HG02938 (cell line): ENCODE results near the gene OR4M1.
"Not testable (repeated sequence)": the region's sequence is repeated elsewhere in the genome, so short reads cannot be mapped to it uniquely, and the experiment has no call there.

ENCODE experiments used
- ATAC-seq: cut with Tn5 transposase; IDR thresholded peaks from one replicate; pipeline ENCODE4 v1.9.1; 2021; ENCODE audit warnings: mild to moderate bottlenecking, moderate library complexity; ENCODE audit not compliant: unreplicated experiment

OR4M1 gene, protein sequence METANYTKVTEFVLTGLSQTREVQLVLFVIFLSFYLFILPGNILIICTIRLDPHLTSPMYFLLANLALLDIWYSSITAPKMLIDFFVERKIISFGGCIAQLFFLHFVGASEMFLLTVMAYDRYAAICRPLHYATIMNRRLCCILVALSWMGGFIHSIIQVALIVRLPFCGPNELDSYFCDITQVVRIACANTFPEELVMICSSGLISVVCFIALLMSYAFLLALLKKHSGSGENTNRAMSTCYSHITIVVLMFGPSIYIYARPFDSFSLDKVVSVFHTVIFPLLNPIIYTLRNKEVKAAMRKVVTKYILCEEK

GRCh38 chr14:19773204-19773603, at the start of gene OR4M1:
Gene OR4M1 (plus strand): TSS chr14:19773504. CDS start chr14:19780323, 6,819 bp downstream.
- ATAC-seq, result not testable (repeated sequence)

- ATAC-seq, result no peak
Observed at GRCh38 chr14:19729359-19729758, 43.9 kb upstream of the OR4M1 start.

- no peak for ATAC-seq
Observed at GRCh38 chr14:19729763-19730162, 43.5 kb upstream of the OR4M1 start.

DNA sequence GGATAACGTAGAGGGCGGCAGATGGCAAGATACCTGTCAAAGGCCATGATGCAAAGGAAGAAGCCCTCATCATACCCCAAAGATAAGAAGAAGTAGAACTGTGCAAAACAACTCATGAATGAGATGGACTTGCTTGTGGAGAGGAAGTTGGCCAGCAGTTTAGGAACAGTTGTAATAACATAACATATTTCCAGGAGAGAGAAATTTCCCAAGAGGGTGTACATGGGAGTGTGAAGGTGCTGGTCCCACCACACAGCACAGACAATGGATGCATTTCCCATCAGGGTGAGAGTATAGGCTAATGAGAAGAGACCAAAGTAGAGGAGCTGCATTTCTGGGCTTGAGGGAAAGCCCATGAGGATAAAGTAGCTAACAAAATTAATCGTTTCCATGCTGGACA, 39.4 kb upstream of the OR4M1 start:
- not testable (repeated sequence) for ATAC-seq

DNA sequence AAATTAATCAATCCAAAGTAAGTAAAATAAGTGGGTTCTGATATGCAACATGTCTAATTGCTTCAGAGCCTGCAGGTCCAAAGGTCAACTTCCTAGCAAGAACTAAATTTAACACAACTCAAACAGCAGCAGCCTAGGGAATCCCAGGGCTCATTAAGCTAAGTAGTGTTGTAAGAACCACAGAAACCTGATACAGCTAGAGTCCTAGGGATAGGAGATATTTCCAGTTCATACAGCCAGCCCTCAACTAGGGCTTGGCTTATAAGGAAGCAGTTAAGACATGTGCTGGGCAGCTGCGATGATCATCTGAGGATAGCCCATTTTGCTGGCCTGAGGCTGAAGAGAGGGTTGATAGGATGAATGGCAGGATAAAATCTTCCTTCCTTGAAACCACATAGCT, 30.0 kb upstream of the OR4M1 start, which contains the start of gene OR4Q3:
Gene OR4Q3, plus strand, starts transcription at position 316 of the 400 bp plus-strand sequence.
- no peak for ATAC-seq

DNA sequence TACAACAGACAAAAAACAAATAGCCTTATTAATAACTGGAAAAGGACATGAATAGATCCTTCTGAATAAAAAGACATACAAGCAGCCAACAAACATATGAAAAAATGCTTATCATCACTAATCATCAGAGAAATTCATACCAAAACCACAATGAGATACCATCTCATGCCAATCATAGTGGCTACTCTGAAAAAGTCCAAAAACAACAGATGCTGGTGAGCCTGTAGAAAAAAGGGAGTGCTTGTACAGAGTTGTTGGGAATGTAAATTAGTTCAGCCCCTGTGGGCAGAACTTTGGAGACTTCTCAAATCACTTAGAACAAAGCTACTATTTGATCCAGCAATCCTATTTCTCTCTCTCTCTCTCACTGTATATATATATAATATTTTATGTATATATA, 21.0 kb upstream of the OR4M1 start:
- ATAC-seq, result not testable (repeated sequence)

GRCh38 chr14:19754172-19754571, 19.1 kb upstream of the OR4M1 start:
- ATAC-seq, result no peak

- not testable (repeated sequence) for ATAC-seq
Observed at GRCh38 chr14:19771491-19771890, 1.8 kb upstream of the OR4M1 start.

GRCh38 chr14:19771895-19772430, 1.3 kb upstream of the OR4M1 start:
- ATAC-seq, result no peak

DNA sequence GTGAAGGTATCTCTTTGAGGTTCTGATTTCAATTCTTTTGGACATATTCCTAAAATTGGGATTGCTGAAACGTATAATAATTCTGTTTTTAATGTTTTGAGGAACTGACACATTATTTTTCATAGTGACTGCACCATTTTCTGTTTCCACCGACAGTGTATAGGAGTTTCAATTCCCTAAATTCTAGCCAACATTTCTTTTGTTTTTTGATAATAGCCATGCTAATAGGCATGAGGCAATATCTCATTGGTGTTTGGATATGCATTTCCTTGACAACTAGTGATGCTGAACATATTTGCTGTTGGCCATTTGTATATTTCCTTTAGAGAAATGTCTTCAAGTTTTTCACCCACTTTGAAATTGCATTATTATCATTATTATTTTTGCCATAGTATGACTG, 850 bp upstream of the OR4M1 start:
- not testable (repeated sequence) for ATAC-seq

GRCh38 chr14:19775587-19775986, 2.3 kb downstream of the OR4M1 start:
- ATAC-seq, result no peak

DNA sequence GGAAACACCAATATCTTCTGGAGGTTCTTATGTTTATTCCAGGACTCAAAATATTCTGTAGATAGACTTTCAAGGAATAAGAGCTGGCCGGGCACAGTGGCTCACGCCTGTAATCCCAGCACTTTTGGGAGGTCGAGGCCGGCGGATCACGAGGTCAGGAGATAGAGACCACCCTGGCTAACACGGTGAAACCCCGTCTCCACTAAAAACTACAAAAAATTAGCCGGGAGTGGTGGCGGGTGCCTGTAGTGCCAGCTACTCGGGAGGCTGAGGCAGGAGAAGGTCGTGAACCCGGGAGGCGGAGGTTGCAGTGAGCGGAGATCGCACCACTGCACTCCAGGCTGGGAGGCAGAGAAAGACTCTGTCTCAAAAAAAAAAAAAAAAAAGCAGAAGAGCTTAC, 12.5 kb downstream of the OR4M1 start:
- not testable (repeated sequence) for ATAC-seq

DNA sequence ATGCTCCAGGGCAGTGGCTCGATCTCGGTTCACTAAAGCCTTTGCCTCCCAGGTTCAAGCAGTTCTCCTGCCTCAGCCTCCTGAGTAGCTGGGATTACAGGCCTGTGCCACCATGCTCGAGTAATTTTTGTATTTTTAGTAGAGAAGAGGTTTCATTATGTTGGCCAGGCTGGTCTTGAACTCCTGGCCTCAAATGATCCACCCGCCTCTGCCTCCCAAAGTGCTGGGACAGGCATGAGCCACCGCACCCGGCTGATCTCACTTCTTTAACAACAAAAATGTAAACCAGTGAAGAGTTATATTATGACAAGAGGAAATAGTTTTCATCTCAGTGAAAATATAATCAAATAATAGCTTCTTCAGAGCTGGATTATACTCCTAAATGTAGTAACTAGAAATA, 14.0 kb downstream of the OR4M1 start:
- not testable (repeated sequence) for ATAC-seq

- ATAC-seq, result not testable (repeated sequence)
Observed at GRCh38 chr14:19788150-19788549, 14.8 kb downstream of the OR4M1 start.

- ATAC-seq, result not testable (repeated sequence)
Observed at GRCh38 chr14:19796520-19797108, 23.3 kb downstream of the OR4M1 start.

DNA sequence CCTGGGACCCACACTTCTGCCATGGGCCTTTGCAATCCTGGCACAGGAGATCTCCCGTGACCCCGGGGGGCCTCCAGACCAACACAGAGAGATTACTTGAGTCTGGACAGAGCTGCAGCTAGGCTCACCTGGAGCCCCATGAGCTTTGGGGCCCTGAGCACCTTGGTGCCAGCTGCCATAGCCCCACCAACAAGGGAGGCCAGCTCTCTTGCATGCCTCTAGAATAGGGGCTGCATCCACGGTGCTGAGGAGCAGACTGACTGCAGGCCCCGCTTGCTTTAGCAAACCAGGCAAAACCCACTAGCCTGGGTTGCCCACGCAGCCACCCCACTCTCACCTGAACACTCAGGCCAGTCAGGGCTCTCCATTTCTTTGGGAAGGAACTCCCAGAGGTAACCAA, 26.6 kb downstream of the OR4M1 start:
- no peak for ATAC-seq

DNA sequence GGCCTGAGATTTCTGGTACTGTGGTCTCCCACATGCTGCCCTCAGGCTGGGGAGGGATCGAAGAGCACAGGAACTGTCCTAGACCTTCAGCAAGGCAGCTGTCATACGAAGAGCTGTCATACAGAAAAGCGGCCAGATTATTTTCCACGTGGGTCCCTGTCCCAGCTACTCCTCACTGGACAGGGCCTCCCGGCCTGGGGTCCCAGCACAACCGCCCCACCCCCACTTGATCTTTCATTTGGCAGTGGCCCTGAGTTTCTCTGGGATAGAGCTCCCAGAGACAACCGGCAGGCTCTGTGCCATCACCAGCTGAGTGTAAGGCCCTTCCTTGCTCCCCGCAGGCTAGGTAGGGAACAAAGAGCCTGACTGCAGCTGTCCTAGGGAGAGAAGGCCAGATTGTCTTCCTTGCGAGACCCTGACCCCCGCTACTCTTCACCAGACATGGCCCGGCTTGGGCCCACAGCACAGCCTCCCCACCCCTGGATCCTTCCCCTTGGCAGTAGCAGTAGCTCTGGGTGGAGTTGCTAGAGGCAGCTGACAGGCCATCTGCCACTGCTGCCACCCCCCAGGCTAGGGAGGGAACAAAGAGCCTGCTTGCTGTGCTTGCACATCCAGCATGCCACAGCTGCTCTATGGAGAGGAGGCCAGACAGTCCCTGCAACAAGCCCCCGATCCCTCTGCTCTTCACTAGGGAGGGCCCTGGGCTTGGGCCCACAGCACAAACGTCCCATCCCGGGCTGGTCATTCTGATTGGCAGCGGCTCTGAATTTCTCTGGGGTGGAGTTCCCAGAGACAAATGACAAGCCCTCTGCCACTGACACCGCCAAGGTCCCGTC, 27.2 kb downstream of the OR4M1 start:
- no peak for ATAC-seq

DNA sequence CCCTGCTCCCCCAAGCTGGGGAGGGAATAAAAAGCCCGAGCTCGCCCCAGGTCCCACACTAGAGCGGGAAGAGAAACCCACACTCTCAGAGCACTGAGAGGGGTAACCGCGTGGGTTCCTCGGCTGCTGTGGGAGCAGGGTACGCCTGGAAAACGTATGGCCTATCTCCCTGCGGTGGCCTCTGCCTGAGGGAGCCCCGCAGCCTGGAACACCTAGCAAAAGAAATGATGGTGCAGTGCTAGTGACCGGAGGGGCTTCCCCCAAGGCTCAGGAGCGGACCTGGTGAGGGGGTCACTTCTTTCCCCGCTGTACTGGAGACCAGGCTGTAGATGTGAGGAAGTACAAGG, 27.8 kb downstream of the OR4M1 start:
- no peak for ATAC-seq

DNA sequence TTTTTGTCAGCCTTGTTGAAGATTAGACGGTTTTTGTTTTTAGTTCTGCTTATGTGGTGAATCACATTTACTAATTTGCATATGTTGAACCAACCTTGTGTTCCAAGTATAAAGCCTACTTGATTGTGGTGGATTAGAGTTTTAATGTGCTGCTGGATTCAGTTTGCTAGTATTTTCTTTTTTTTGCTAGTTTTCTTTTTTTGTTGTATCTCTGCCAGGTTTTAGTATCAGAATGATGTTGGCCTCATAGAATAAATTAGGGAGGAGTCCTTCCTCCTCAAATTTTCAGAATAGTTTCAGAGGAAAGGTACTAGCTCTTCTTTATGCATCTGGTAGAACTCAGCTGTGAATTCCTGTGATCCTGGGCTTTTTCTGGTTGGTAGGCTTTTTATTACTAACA, 30.2 kb downstream of the OR4M1 start, which contains the start of gene OR4N2:
Gene OR4N2, plus strand, starts transcription at position 301 of the 400 bp plus-strand sequence. CDS start 23,679 bp downstream, outside the sequence.
- not testable (repeated sequence) for ATAC-seq

DNA sequence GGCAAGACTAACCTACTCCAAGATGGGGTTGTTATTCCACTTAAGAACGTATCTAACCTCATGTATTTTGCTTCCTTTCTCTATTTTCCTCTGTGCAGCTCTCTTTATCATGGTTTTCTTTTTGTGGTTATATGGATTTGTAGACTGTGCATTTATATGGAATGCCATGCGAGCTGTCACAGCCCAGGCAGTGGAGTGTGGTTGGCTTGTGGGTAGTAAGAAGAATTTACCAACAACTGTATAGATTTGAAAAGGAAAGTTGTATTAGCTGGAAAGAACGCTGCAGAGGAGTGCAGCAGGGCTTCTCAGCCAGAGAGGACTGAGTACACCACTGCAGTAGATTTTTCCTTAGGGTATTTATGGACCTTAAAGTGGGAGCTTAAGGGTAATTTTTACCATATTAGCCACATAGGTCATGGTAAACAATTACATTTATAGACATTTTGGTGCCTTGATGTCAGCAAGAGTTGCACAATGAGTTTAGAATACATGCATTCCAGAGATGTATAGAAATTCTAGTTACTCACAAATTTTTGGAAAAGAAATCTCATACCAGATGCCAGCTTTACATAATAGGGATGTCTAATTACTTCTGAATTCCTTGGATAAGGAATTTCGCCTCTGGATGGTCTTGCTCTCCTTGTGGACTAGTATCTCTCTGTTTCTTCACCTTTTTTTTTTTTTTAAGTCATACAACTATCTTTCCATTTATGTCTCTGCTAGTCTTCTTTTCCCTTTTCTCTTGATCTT, 40.0 kb downstream of the OR4M1 start:
- ATAC-seq, result not testable (repeated sequence)
